GM12878 (cell line): Measurements from ENCODE around the gene ASAP2. TPM values are rescaled to one million over a fixed set of nuclear protein-coding genes. Genes with fewer than 3 reads are reported as not detected.

Experiments
- ATAC-seq: fragments of 200-7000 bp; cut with Tn5 transposase; 3 replicates; pipeline ENCODE4 v1.9.1; 2020; ENCODE audit warnings: mild to moderate bottlenecking, moderate library complexity
- BruUV-seq: library from RNA; stranded (reverse); fragments of 400-500 nt; replicated peaks from 2 replicates; lab custom pipeline; 2021; lab: Mats Ljungman, UMichigan
- CTCF ChIA-PET: fragments of 300-600 bp; sonication (Branson Sonifier 250); formaldehyde crosslinking; extraction: SDS; loops from one replicate; lab custom pipeline; 2021; ENCODE audit warnings: inconsistent platforms; lab: Yijun Ruan, JAX
- POLR2A ChIA-PET: fragments of 350-600 bp; formaldehyde crosslinking; extraction: SDS; loops from one replicate; lab custom pipeline; 2021; ENCODE audit warnings: inconsistent platforms; lab: Charles Lee
- RAD21 ChIA-PET: fragments of 300-600 bp; sonication (Branson Sonifier 250); formaldehyde crosslinking; loops from one replicate; lab custom pipeline; 2023; ENCODE audit warnings: antibody characterized with exemption; ENCODE audit not compliant: unreplicated experiment; lab: Charles Lee
- SMC1A ChIA-PET: fragments of 300-600 bp; sonication (Branson Sonifier 250); formaldehyde crosslinking; loops from one replicate; lab custom pipeline; 2023; ENCODE audit not compliant: unreplicated experiment, uncharacterized antibody; lab: Charles Lee
- DNase-seq: peaks from one replicate; pipeline ENCODE4 v3.0.0-alpha.2; 2011; ENCODE audit warnings: low read depth, low spot score
- FAIRE-seq: peaks from 3 replicates; lab custom pipeline; 2011; peaks lifted over from hg19 to GRCh38; lab: Jason Lieb, UNC
- H2AFZ ChIP-seq: 2 replicates; pipeline ENCODE4 v1.6.0; 2011; ENCODE audit warnings: low read depth, low read length, control low read depth; ENCODE audit not compliant: control insufficient read depth
- H3K27ac ChIP-seq: 2 replicates; pipeline ENCODE4 v1.5.1; 2011; ENCODE audit warnings: control low read depth; ENCODE audit not compliant: control insufficient read depth, insufficient read depth
- H3K27me3 ChIP-seq, 2 experiments: replicated peaks in 1 of 2; 2 replicates each; pipeline versions ENCODE4 v1.6.0 to v1.6.1; 2011; ENCODE audit warnings: low read length in 1 of 2; ENCODE audit not compliant: control insufficient read depth in 2 of 2, insufficient read depth in 2 of 2
- H3K36me3 ChIP-seq, 2 experiments: 2 replicates each; pipeline ENCODE4 v1.5.1; 2011; ENCODE audit warnings: low read length in 1 of 2; ENCODE audit not compliant: control insufficient read depth in 2 of 2, insufficient read depth in 2 of 2
- H3K4me1 ChIP-seq: 2 replicates; pipeline ENCODE4 v1.6.1; 2011; ENCODE audit warnings: mild to moderate bottlenecking, low read length, moderate library complexity, mixed read lengths; ENCODE audit not compliant: control insufficient read depth, insufficient read depth
- H3K4me2 ChIP-seq: 2 replicates; pipeline ENCODE4 v1.6.0; 2011; ENCODE audit warnings: control low read depth; ENCODE audit not compliant: control insufficient read depth, insufficient read depth
- H3K4me3 ChIP-seq: fragments of 200-600 bp; sonication (generic); 2 replicates; pipeline ENCODE4 v1.5.1; 2016
- H3K79me2 ChIP-seq: 2 replicates; pipeline ENCODE4 v1.6.0; 2011; ENCODE audit warnings: low read length; ENCODE audit not compliant: control insufficient read depth, insufficient read depth
- H3K9ac ChIP-seq: 2 replicates; pipeline ENCODE4 v1.8.0; 2011; ENCODE audit warnings: low read length, control low read depth, mixed read lengths; ENCODE audit not compliant: control insufficient read depth, insufficient read depth
- H3K9me3 ChIP-seq: replicated peaks from 3 replicates; pipeline ENCODE4 v1.5.1; 2011; ENCODE audit warnings: mild to moderate bottlenecking, low read length; ENCODE audit not compliant: control insufficient read depth, insufficient read depth
- H4K20me1 ChIP-seq: 2 replicates; pipeline ENCODE4 v1.6.0; 2011; ENCODE audit not compliant: control insufficient read depth, insufficient read depth
- CREM ChIP-seq: IDR thresholded peaks from 2 replicates; pipeline ENCODE4 v1.6.1; 2014; ENCODE audit warnings: antibody characterized with exemption, low read depth
- E4F1 ChIP-seq: fragments of 450-650 bp; IDR thresholded peaks from 2 replicates; pipeline ENCODE4 v1.6.1; 2018; ENCODE audit warnings: borderline replicate concordance, mild to moderate bottlenecking; ENCODE audit not compliant: partially characterized antibody
- GATAD2B ChIP-seq: fragments of 450-650 bp; conservative IDR thresholded peaks from 2 replicates; pipeline ENCODE4 v1.6.1; 2017; ENCODE audit warnings: low read depth, mild to moderate bottlenecking, moderate library complexity
- HDGF ChIP-seq: fragments of 450-650 bp; IDR thresholded peaks from 2 replicates; pipeline ENCODE4 v1.6.1; 2016; ENCODE audit warnings: antibody characterized with exemption
- MYC ChIP-seq: IDR thresholded peaks from 2 replicates; pipeline ENCODE4 v1.6.1; 2011; ENCODE audit warnings: mild to moderate bottlenecking, low read length, moderate library complexity, inconsistent platforms; ENCODE audit not compliant: insufficient read depth, insufficient replicate concordance, insufficient read length, severe bottlenecking
- PRDM15 ChIP-seq: fragments of 450-650 bp; formaldehyde crosslinking; IDR thresholded peaks from 2 replicates; pipeline ENCODE4 v1.4.0; 2020; ENCODE audit warnings: mild to moderate bottlenecking, moderate library complexity
- SREBF2 ChIP-seq: IDR thresholded peaks from 2 replicates; pipeline ENCODE4 v1.6.1; 2012; ENCODE audit warnings: mild to moderate bottlenecking, low read length
- TAF1 ChIP-seq: IDR thresholded peaks from 2 replicates; pipeline ENCODE4 v1.6.1; 2011; ENCODE audit warnings: mild to moderate bottlenecking, low read depth, low read length, borderline replicate concordance
- USF2 ChIP-seq: IDR thresholded peaks from 2 replicates; pipeline ENCODE4 v1.6.1; 2011; ENCODE audit warnings: low read depth, low read length, improper control_type of control experiment, borderline replicate concordance
- YBX1 ChIP-seq: fragments of 450-650 bp; IDR thresholded peaks from 2 replicates; pipeline ENCODE4 v1.6.1; 2016; ENCODE audit warnings: antibody characterized with exemption
- WGBS: methylation state at CpG from one replicate; pipeline ENCODE4 v1.1.6; 2016; ENCODE audit warnings: low lambda C conversion rate; ENCODE audit not compliant: insufficient replicate concordance, insufficient coverage; ENCODE audit errors: missing lambda C conversion rate; 5-methylcytosine and 5-hydroxymethylcytosine counted together
- in situ Hi-C: fragments of 300-500 bp; cut with MboI; formaldehyde crosslinking; loops from 9 replicates; pipeline ENCODE4 v1.14.3; 2018; ENCODE audit warnings: mixed read lengths
- intact Hi-C: fragments of 100-400 bp; cut with micrococcal nuclease; formaldehyde crosslinking; loops from one replicate; pipeline ENCODE4 v1.14.2; 2022; ENCODE audit not compliant: unreplicated experiment
- polyA plus RNA-seq, 11 experiments: library from polyadenylated mRNA; depleted of rRNA in 4 of 11; unstranded in 6 of 11; stranded (reverse) in 5 of 11; fragments of >200 nt; fragmentation: Nextera tagmentation in 4 of 11; fragmentation: Illumina TruSeq in 1 of 11; extraction: Ambion mirVana in 4 of 11; extraction: Trizol in 1 of 11; gene quantifications; 1 replicate in 1 of 11; 2 replicates in 10 of 11; pipeline versions ENCODE4 v1.2.1 to v1.2.3, GENCODE V29; 2011 to 2016; ENCODE audit warnings: inconsistent platforms in 2 of 11, missing spikeins in 2 of 11, low read depth in 1 of 11
- total RNA-seq, 4 experiments: library from RNA; depleted of rRNA in 3 of 4; stranded (reverse); fragments of >200 nt in 3 of 4; fragmentation: Illumina TruSeq in 1 of 4; extraction: Trizol in 1 of 4; gene quantifications; 2 replicates each; pipeline versions ENCODE4 v1.2.1 to v1.2.3, GENCODE V29; 2013 to 2021

The ASAP2 gene
- total and polyA plus RNA-seq, 10 of the 15 experiments (the other 5 are each of a cell fraction or from before 2014, with no cell fraction given) = 0.05 to 0.27 (median 0.07) TPM; not detected in 4

- POLR2A ChIA-PET = no interaction called here
- intact Hi-C loops = no loop called here
- WGBS = 29% methylated on average over 7 of the region's 7 CpGs
- no peaks in the 10 kb centered on the region for H3K36me3 ChIP-seq
- no peaks in the 10 kb centered on the region for H3K9me3 ChIP-seq
- no peak overlapping the region for H3K4me3 ChIP-seq
- no peak overlapping the region for H3K9ac ChIP-seq
- H4K20me1 ChIP-seq = no peaks in the 10 kb centered on the region
- no peak overlapping the region for H3K27ac ChIP-seq
- H3K79me2 ChIP-seq = no peaks in the 10 kb centered on the region
- H3K4me1 ChIP-seq = no peaks in the 10 kb centered on the region
- RAD21 ChIA-PET = no interaction called here
- no peak overlapping the region for H2AFZ ChIP-seq
- no peak for TF ChIP-seq CREM
- TF ChIP-seq GATAD2B = no peak
- no peak for TF ChIP-seq PRDM15 (CRISPR knock-in tag)
- no peak for TF ChIP-seq USF2
- no peak for TF ChIP-seq MYC
- TF ChIP-seq HDGF = no peak
- TF ChIP-seq E4F1 = no peak
- TF ChIP-seq TAF1 = no peak
- no peak for TF ChIP-seq SREBF2
- TF ChIP-seq YBX1 = no peak
- in situ Hi-C loops = no loop called here
- ATAC-seq (peak; percentile 50), FAIRE-seq (no peak), DNase-seq (no peak)
- BruUV-seq = no TSS peak
- CTCF ChIA-PET = no interaction called here
- SMC1A ChIA-PET = no interaction called here
- H3K27me3 ChIP-seq = peaks cover 5 to 8% of the 10 kb centered on the region in 2 experiments; a peak in 2 of 4 replicates
- H3K4me2 ChIP-seq = no peak overlapping the region
Observed at GRCh38 chr2:9232886-9233285, 26.3 kb downstream of the ASAP2 start.
